GM19328 (cell line): ENCODE measurements around the gene KRT40.
"Not testable (repeated sequence)": the region's sequence is repeated elsewhere in the genome, so short reads cannot be mapped to it uniquely, and the experiment has no call there.

Experiments
- ATAC-seq: cut with Tn5 transposase; IDR thresholded peaks from one replicate; pipeline ENCODE4 v1.9.1; 2021; ENCODE audit warnings: mild to moderate bottlenecking, moderate library complexity; ENCODE audit not compliant: unreplicated experiment

The KRT40 gene

DNA sequence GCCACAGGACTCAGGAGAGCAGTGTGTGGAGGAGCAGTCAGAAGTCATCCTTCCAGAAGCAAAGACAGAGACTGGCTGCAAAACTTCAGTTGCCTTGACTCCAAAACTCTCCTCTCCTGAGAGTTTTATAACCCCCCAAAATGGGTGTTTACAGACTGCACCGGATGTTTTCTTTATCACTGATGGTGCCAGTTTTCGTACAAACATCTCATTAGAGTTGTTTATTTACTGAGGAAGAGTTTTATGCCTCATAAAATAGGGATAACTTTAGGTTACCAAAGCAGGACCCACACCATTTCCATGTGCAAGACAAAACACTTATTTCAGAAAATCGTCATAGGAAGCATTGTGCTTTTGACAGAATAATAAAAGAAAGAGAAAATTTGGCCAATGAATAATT lies at the start of gene KRT40:
TSS of gene KRT40 (minus strand) at position 101 of the 400 bp plus-strand sequence. CDS start at position 48, 53 bp downstream.
- ATAC-seq, result no peak

GRCh38 chr17:41029633-41030245 lies 45.6 kb upstream of the KRT40 start, which contains the start of gene KRTAP1-4:
Gene KRTAP1-4 (minus strand): TSS chr17:41030195. CDS start chr17:41030078, 117 bp downstream.
- no peak for ATAC-seq

- ATAC-seq, result no peak
Measured at GRCh38 chr17:41026715-41027471, 42.8 kb upstream of the KRT40 start, which contains the start of gene KRTAP1-5. Gene KRTAP1-5 (minus strand): TSS chr17:41027208. CDS start chr17:41027155, 53 bp downstream.

DNA sequence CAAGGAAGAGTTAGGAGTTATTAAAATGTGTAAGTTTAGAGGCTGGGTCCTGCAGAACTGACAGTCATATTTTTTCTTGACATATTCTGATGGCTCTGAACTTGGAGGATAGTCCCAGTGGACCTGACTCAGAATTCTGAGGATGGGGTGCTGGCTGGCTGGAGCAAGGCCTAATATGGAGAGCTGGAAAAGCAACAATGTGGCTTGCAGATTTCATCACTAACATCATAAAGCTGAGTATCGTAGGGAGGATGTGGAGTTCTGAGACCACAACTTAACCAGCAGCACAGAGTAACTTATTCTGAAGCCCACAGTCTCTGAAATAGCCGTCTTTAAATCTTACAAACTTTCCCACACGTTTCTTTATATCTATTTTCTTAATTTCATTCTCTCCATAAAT lies 40.6 kb upstream of the KRT40 start:
- ATAC-seq, result no peak

DNA sequence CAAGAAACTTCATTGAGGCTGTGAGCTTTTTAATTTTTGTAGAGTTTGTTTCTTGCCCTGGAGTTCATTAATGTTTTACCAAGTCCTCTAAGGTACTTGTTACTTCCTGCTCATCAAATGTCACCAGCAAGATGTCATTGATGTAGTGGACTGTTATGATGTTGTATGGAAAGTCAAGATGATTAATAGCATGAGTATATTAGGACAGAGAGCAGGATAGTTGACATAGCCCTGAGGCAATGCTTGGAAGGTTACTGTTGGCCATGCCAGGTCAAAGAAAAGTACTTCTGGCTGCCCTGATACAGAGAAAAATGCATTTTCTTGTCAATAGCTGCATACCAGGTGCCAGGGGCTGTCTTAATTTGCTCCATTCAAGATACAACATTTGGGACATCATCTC lies 36.2 kb upstream of the KRT40 start:
- ATAC-seq, result no peak

- ATAC-seq, result no peak
Measured at GRCh38 chr17:41019415-41019814, 35.3 kb upstream of the KRT40 start.

- no peak for ATAC-seq
Measured at GRCh38 chr17:41018541-41018940, 34.4 kb upstream of the KRT40 start.

GRCh38 chr17:41016578-41017215 lies 32.6 kb upstream of the KRT40 start:
- ATAC-seq, result no peak

GRCh38 chr17:41015454-41015853 lies 31.3 kb upstream of the KRT40 start:
- ATAC-seq, result no peak

DNA sequence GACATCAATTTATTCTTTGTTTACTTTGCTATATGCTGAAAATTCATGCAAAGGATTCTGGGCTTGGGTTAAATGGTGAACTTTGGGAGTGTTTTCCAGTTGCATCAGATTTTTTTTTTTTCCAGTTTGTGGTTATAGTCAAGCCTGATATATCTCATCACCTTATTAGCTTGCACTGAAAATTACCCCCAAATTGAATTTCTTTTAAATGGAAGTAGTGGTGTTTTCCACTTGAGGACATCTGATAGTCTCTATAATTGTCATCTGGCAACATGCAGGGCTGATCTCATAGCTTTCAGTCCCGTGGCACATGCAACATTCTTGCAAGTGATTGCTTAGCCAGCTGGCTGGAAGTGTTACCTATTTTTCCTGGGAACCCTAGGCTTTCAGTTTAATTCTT lies 29.5 kb upstream of the KRT40 start:
- no peak for ATAC-seq

DNA sequence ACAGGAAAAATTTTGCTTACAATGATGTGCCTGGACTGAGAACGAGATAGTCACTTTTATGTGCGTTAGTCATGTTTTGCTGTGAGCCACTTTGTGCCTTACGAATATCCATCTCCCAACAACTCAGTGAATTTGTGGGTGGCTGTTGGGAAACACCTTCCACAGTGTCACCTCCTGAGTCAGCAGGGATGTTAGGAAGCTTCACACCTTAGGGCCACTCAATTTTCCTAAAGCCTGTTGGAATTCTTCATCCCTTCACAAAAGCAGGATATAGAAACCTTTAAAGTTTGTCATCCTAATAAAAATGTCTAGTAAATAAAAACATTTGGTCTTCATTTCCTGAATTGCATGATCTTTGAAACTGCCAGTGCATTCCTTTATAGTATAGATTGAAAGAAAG lies 29.1 kb upstream of the KRT40 start:
- ATAC-seq, result no peak

- ATAC-seq, result no peak
Measured at GRCh38 chr17:41012326-41013120, 28.4 kb upstream of the KRT40 start.

- ATAC-seq, result no peak
Measured at GRCh38 chr17:41010441-41010840, 26.3 kb upstream of the KRT40 start.

DNA sequence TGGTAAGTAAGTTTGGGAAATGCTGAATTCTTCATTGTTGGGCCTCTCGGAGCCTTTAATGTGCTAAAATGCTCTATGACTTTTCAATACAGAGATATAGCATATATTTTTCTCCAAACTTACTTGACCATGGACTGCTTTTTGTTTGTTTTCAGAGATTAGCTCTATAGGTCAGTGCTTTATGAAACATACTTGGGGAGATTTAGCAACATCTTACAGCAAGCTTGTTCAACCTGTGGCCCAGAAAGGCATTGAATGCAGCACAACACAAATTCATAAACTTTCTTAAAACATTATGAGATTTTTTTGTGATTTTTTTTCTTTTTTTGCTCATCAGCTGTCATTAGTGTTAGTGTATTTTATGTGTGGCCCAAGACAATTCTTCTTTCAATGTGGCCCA lies 25.8 kb upstream of the KRT40 start:
- ATAC-seq, result no peak

DNA sequence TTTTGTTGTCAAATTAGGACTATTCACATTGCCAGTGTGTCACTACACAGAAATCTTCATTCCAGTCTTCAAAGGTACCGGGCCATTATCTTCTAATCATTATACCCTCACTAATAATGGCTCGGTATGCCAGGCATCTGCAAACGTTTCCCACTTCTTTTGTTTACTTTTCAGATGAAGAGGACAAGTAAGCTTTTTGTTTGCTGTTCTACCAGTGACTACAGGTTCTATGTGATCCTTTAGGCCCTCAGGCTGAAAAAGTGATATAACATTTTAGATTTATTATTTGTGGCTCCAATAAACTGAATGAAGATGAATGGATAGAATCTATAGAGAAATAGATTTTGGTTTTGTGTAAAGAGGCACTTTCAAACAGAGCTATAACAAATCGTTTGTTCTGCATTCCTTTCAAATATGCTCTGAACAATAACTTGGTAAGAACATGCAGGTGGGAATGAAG lies 25.2 kb upstream of the KRT40 start:
- no peak for ATAC-seq

DNA sequence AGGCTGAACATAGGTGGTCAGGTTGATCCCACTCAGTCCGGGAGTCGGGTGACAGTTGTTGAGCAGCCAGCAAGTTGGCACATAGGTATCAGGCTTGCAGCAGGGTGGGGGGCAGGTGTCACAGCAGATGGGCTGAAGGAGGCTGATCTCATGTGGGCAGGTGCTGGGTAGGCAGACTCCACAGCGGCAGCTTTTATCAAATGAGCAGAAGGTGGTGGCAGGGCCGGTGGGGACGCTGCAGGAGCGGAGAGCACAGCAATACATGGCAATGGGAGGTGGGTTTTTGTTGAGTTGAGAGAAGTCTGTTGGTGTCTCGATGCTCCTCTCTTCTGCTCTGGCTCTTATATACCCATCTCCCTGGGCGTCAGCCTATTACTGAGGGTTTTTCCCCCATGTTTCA lies 24.7 kb upstream of the KRT40 start, which contains the start of gene KRTAP3-1:
TSS of gene KRTAP3-1 (minus strand) at position 318 of the 400 bp plus-strand sequence. CDS start at position 264, 54 bp downstream.
- ATAC-seq, result no peak

- no peak for ATAC-seq
Measured at GRCh38 chr17:41004397-41004796, 20.3 kb upstream of the KRT40 start.

- ATAC-seq, result no peak
Measured at GRCh38 chr17:41003926-41004325, 19.8 kb upstream of the KRT40 start.

GRCh38 chr17:41002814-41003213 lies 18.7 kb upstream of the KRT40 start:
- no peak for ATAC-seq

DNA sequence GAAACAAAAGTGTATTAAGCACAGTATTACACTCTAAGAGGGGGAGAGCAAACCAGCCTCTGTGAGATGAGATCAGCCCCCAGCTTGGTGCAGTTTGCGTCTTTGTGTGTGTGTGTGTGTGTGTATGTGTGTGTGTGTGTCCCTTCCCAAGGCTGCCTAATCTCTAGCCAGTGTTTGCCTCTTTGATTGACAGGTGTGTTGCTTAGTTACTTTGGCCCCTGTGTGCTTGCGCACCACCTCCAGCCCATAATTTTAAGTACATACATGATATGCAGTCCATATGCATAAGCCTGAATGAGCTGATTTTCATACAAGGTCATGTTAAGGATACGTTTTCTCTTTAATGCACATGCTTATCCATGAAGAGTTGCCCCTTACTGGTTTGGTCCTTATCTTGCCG lies 17.7 kb upstream of the KRT40 start:
- ATAC-seq, result no peak

DNA sequence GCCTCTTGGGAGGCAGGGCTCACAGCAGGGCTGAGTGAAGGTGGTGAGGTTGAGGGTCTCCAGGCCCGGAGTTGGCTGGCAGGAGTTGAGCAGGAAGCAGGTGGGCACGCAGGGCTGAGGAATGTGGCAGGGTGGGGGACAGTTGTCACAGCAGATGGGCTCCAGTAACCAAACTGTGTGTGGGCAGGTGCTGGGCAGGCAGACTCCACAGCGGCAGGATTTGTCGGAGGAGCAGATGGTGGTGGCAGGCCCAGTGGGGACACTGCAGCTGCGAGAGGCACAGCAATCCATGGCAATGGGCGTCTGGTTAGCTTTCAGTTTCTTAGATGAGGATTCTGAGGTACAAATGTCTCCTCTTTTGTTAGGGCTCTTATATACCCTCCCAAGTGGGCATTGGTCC lies 15.4 kb upstream of the KRT40 start, which contains the start of gene KRTAP3-2:
TSS of gene KRTAP3-2 (minus strand) at position 344 of the 400 bp plus-strand sequence. CDS start at position 291, 53 bp downstream.
- ATAC-seq, result not testable (repeated sequence)
